ENCODE measurements around the gene OR5D16.
"Not testable (repeated sequence)": the region's sequence is repeated elsewhere in the genome, so short reads cannot be mapped to it uniquely, and the experiment has no call there.

GRCh38 chr11:55867354-55867753 is 28.8 kb downstream of the OR5D16 start:
- not testable (repeated sequence) for TF ChIP-seq CTCF (conservative IDR thresholded peaks at IDR 0.05); ZFX (IDR thresholded peaks at IDR 0.05)
